NT2/D1 (cell line): ENCODE measurements around the gene PLB1.

Experiments used
- DNase-seq: peaks from one replicate; pipeline ENCODE4 v3.0.0-alpha.2; 2011; ENCODE audit warnings: low read depth, low spot score
- H3K27me3 ChIP-seq: 2 replicates; pipeline ENCODE4 v1.6.0; 2011; ENCODE audit warnings: mild to moderate bottlenecking; ENCODE audit not compliant: insufficient read length, insufficient read depth
- H3K36me3 ChIP-seq: 2 replicates; pipeline ENCODE4 v1.6.1; 2011; ENCODE audit warnings: mild to moderate bottlenecking, low read length, mixed read lengths; ENCODE audit not compliant: insufficient read depth, insufficient read length
- H3K4me1 ChIP-seq: 2 replicates; pipeline ENCODE4 v1.5.1; 2011; ENCODE audit not compliant: insufficient read depth, insufficient read length
- H3K4me3 ChIP-seq: 2 replicates; pipeline ENCODE4 v1.5.1; 2011; ENCODE audit warnings: low read depth; ENCODE audit not compliant: insufficient read length
- H3K9ac ChIP-seq: 2 replicates; pipeline ENCODE4 v1.6.0; 2011; ENCODE audit warnings: low read depth; ENCODE audit not compliant: insufficient read length
- H3K9me3 ChIP-seq: 2 replicates; pipeline ENCODE4 v1.5.1; 2011; ENCODE audit warnings: mild to moderate bottlenecking, low read length; ENCODE audit not compliant: insufficient read depth
- SUZ12 ChIP-seq: IDR thresholded peaks from 2 replicates; pipeline ENCODE4 v1.6.1; 2011; ENCODE audit not compliant: insufficient read length, insufficient read depth; ENCODE audit errors: extremely low read depth
- YY1 ChIP-seq: IDR thresholded peaks from 2 replicates; pipeline ENCODE4 v1.6.1; 2011; ENCODE audit not compliant: insufficient read length, insufficient read depth
- ZNF274 ChIP-seq: IDR thresholded peaks from 2 replicates; pipeline ENCODE4 v1.6.1; 2011; ENCODE audit warnings: mild to moderate bottlenecking, low read depth, low read length

The PLB1 gene

DNA sequence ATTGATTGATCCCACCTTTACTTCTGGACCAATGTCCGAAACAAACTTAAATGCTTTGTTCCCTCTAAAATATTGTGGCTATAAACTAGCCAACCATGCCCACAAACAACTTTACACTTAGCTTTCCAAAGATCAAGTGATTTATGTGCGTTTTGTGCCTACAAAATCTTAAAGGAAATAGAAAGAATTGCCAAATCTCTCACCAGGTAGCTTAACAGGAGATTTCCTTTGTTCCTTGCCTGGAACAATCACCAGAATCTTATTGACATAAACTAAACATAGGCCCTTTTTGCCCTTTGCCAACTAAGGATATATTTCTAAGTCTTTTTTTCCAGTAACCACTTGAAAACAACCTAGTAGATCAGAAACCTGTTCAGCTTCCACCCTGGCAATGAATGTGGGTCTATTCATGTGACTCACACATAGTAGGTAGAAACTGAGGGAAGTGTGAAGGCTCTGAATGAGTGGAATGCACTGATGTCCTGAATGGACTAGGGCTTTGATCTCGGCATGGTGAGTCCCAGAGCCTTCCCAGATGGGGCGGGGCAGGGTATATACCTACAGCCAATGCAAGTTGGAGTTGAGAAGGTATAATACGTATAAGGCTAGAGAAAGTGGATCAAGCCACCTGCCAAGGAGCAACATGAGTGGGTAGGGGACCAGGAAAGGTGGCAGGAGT is 161.2 kb downstream of the PLB1 start:
- Histone ChIP-seq H3K4me1 (no peaks in the 10 kb centered on the region), H3K9me3 (0 out of 2 replicates have a peak, but pooled peaks cover 9% of the 10 kb centered on the region), H3K27me3 (no peaks in the 10 kb centered on the region), H3K9ac (no peak overlapping the region), H3K36me3 (no peaks in the 10 kb centered on the region), H3K4me3 (no peak overlapping the region)
- no peak for DNase-seq
- TF ChIP-seq SUZ12 = no peak
- TF ChIP-seq YY1 = no peak
- no peak for TF ChIP-seq ZNF274

DNA sequence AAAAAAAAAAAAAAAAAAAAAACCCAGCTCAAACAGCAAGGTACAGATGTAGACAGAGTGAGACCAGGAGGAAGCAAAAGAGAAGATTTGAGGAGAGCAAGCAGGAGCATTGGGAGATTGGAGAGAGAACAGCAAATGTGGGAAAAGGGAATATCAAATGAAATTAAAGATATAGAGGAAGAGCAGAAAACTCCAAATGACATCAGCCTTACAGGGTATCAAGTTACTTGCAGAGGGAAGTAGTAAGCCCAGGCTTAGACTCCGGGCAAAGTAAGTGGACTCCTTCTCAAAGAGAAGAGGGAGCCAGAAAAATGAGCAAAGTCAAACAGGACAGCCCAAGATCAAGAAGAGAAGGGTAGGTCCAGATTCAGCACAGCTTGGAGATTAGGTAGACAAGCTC is 162.5 kb downstream of the PLB1 start:
- H3K36me3 ChIP-seq = no peaks in the 10 kb centered on the region
- H3K27me3 ChIP-seq = no peaks in the 10 kb centered on the region
- H3K9ac ChIP-seq = no peak overlapping the region
- TF ChIP-seq ZNF274 (no peak), YY1 (no peak), SUZ12 (no peak)
- DNase-seq = no peak
- H3K4me1 ChIP-seq = peaks cover 2% of the 10 kb centered on the region
- no peak overlapping the region for H3K4me3 ChIP-seq
- 0 out of 2 replicates have a peak, but pooled peaks cover 9% of the 10 kb centered on the region for H3K9me3 ChIP-seq

DNA sequence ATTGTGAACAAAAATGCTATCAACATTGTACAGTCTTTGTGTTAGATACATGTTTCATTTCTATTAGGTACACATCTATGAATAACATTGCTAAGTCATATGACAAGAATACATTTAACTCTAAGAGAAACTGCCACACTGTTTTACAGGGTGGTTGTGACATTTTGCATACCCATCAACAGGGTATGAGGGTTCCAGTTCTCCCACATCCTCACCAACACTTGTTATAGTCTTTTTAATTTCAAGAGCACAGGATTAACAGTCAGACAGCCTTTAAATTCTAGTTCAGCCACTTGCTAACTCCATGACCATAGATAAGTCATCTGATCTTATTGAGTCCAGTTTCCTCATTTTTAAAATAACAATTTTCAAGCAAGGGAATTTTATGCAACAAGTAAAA is 163.3 kb downstream of the PLB1 start:
- Histone ChIP-seq H3K27me3 (no peaks in the 10 kb centered on the region), H3K4me1 (peaks cover 2% of the 10 kb centered on the region), H3K4me3 (no peak overlapping the region), H3K36me3 (no peaks in the 10 kb centered on the region), H3K9ac (no peak overlapping the region), H3K9me3 (0 out of 2 replicates have a peak, but pooled peaks cover 9% of the 10 kb centered on the region)
- TF ChIP-seq YY1 (no peak), ZNF274 (no peak), SUZ12 (no peak)
- DNase-seq = no peak

DNA sequence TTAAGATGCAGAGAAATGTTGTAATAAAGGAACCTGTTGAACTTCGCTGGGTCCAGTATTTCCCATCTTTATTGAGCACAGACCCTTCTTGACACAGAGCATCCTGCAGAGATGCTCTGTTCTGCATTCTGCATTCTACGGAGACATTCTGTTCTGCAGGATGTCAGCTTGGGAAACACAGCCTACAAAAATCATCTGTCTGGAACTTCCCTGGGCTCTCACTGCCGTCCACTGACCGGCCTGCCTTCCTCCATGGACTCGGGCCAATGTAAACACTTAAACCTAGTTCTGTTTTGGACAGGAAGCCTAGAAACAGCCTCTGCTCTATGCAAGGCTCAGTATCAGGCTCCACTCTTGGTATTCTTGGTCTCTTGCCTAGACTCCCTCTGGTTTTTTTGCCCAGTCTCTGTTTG is 165.7 kb downstream of the PLB1 start:
- H3K9ac ChIP-seq = no peak overlapping the region
- DNase-seq = no peak

DNA sequence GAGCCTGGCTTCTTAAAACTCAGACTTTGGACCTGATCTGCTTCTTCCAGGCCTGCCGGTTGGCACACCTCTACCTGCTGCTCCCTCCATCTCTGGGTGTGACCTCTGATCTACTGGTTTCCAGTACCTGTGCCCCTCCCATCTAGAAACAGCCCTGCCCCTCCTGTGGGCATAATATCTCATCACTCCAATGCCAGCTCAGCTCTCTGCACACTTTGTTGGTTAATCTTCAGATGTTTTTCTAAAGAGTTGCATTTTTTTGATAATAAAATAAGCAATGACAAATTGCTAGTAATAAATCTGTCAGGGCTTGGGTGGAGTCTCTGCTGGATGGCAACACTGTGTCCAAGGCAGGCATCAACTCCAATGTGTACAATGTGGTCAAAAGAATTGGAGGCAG is 166.2 kb downstream of the PLB1 start:
- H3K36me3 ChIP-seq = no peaks in the 10 kb centered on the region
- H3K4me3 ChIP-seq = no peak overlapping the region
- H3K27me3 ChIP-seq = no peaks in the 10 kb centered on the region
- DNase-seq = no peak
- H3K9ac ChIP-seq = no peak overlapping the region
- TF ChIP-seq SUZ12 (no peak), YY1 (no peak), ZNF274 (no peak)
- H3K4me1 ChIP-seq = peaks cover 4% of the 10 kb centered on the region
- 0 out of 2 replicates have a peak, but pooled peaks cover 9% of the 10 kb centered on the region for H3K9me3 ChIP-seq

More for the DNA sequence above, 165.7 kb downstream of the PLB1 start:
- H3K9me3 ChIP-seq = 0 out of 2 replicates have a peak, but pooled peaks cover 9% of the 10 kb centered on the region
- H3K4me1 ChIP-seq = peaks cover 4% of the 10 kb centered on the region
- H3K27me3 ChIP-seq = no peaks in the 10 kb centered on the region
- H3K36me3 ChIP-seq = no peaks in the 10 kb centered on the region
- no peak overlapping the region for H3K4me3 ChIP-seq
- TF ChIP-seq ZNF274 (no peak), YY1 (no peak), SUZ12 (no peak)

DNA sequence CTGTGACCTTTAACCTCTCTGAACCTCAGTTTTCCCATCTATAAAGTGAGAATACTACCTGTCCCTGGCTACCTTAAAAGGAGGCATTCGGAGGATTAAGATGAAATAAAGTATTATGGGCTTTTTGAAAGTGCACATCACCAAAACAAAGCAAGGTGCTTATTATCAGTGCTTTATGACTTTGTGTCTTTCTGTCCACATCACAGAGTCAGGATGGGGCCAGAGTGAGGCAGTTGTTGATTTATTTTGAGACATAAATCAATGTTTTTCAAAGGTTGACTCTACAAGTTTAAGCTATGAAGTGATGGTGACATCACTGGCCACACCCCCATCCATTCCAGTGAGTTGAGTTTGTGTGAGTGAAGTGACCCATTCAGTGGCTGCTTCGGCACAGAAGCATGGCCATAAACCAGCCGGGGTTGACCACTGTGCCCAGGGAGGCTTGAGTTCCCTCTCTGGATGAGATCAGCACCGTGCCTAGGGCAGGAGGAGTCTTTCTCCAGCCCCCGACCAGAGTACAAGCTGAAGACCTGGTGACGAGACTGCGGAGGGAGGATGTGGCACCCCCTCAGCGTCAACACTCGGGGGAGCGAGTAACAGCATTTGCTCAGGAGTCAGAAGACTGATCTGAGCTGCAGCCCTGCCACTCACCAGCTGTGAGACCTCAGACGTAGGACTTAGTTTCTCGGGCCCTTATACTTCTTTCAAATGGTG is 166.8 kb downstream of the PLB1 start:
- no peak overlapping the region for H3K9ac ChIP-seq
- 0 out of 2 replicates have a peak, but pooled peaks cover 9% of the 10 kb centered on the region for H3K9me3 ChIP-seq
- peaks cover 4% of the 10 kb centered on the region for H3K4me1 ChIP-seq
- H3K27me3 ChIP-seq = no peaks in the 10 kb centered on the region
- DNase-seq = no peak
- H3K4me3 ChIP-seq = no peak overlapping the region
- no peak for TF ChIP-seq SUZ12
- TF ChIP-seq YY1 = no peak
- TF ChIP-seq ZNF274 = no peak
- H3K36me3 ChIP-seq = no peaks in the 10 kb centered on the region

DNA sequence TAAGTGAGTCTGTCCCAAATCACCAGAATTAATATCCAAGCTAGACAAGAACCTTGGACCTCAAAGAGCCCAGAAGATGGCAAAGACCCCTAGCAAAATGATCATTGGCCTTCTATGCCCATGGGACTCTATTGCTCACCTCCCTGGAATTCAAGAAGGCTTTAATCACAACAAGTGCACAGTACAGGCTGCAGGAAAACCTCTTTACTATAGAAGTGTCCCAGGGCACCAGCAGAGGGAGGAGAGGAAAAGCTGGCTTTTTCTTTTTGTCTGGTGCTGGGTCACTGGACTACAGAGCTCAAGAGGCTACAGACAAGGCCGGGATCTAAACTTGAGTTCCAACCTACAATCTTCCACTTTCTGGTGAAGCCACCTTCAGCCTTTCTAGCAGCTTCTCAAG is 167.5 kb downstream of the PLB1 start:
- Histone ChIP-seq H3K36me3 (no peaks in the 10 kb centered on the region), H3K4me1 (peaks cover 4% of the 10 kb centered on the region), H3K9me3 (0 out of 2 replicates have a peak, but pooled peaks cover 9% of the 10 kb centered on the region), H3K4me3 (no peak overlapping the region), H3K9ac (no peak overlapping the region), H3K27me3 (no peaks in the 10 kb centered on the region)
- TF ChIP-seq YY1 (no peak), ZNF274 (no peak), SUZ12 (no peak)
- no peak for DNase-seq
